Stimulated activated CD4-positive, alpha-beta T cell treated with anti-CD3 and anti-CD28 coated beads, Interleukin-12 subunit alpha, Interleukin-12 subunit beta, amount 100 ng/mL, for 48 hours (primary cell): ENCODE data around the gene FBLN1.
"Not testable (repeated sequence)": the region's sequence is repeated elsewhere in the genome, so short reads cannot be mapped to it uniquely, and the experiment has no call there.

Experiments used
- DNase-seq, 3 donors: peaks; one replicate each; pipeline ENCODE4 v3.0.0-alpha.2; 2020; ENCODE audit warnings: low read depth in 2 of 3, low spot score in 1 of 3

Gene FBLN1

DNA sequence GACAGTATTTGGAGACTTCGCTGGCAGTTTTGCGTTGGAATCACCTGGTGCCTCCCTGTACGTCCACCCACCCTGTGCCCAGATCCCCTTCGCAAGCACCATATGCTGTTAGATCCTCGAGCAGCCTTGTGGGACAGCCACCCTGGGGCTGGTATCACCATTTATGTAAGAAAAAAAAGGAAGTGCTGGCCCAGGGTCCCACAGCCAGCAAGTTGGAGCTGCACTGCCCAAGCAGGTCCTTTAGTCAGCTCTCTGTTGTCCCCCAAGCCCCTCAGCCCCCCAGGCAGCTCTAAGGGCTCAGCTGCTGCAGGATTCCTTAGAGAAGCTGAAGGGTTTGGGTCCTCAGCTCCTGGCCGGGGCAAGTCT lies 80.3 kb downstream of the FBLN1 start:
- DNase-seq, result no peak

DNA sequence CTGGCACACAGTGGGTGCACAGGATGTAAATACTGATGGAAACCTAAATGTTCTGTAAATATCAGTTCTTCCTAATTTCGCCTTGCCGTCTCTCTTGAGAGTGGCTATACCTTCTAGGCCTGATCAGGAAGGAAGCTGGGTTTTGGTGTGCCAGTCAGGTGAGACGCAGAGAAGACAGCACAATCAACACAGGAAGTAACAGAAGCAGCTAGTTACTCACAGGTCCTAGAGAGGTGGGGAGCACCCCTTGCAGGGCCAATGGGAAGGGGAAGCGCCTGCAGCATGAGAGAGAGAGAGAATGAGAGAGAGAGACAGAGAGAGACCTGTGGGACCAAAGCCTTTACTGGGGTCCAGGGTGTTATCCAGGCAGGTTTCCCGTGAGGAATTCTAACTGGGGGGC lies 80.8 kb downstream of the FBLN1 start:
- no peak for DNase-seq

DNA sequence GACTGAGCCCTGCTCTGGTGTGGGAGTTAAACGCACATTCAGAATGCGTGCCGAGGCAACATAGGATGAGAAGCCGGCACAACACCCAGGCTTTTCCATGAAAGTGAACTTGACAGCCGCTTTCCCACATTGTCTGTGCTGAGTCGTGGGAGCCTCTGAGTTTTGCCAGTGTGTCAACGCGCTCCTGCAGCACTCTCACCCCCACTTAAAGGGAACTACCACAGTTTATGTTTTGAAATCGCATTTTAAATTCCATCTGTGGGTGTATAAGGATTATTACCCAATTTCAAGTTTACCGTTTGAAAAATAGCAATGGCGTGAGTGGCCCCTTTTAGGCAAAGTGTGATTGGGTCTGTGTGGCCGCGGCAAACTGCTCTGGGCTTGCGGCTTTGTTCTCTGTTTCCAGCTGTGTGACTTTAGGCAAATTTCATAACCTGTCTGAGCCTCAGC lies 81.5 kb downstream of the FBLN1 start:
- DNase-seq, result no peak

DNA sequence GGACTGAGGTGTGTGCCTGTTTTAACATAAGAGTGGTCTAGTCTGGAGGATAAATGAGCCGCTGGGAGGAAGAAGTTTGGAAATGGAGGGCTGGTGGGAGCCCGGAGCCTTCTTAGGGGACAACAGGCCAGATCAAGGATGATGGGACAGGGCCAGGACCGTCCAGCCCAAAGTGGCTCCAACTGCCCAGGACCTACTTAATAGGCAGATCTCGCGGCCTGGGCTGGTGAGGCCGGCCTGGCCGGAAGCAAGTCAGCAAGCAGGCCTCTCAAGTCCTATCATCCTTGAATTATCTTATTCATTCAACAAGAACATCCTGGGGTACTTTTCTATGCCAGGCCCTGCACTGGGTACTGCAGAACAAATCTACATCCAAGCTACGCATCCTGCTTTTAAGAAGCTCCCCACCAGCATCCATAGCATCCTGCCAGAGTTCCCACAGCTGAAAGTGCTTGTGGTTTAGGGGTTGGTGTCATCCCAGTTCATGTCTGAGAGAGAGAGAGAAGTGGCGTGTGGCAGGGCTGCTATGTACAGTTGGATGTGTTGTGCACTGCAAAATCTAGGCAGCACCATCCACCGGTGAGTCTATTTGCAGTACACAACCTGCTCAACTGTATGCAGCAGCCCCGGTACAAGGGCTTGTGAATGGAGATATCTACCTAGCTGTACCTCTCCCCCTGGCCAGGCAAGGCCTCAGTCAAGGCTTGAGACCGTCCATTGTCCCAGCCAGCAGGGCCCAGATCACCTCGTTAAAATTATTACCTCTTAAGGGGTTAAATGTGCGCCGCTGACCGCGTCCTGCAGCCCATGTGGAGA lies 82.1 kb downstream of the FBLN1 start:
- DNase-seq, result no peak

DNA sequence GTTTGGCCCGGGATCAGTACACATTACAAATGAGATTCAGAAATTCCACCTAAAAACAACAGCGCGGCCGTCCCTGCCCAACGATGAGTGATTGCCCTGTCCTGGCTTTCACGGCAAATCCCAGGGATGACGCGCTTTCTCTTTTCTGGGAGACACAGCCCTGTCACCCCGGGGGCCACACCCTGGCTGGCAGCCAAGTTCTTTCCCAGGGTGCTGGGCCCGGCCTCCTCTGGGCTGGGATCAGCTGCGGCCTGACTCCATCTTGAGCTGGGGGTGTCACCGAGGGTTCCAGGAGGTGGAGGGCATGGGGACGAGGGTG lies 82.7 kb downstream of the FBLN1 start:
- DNase-seq, result no peak

DNA sequence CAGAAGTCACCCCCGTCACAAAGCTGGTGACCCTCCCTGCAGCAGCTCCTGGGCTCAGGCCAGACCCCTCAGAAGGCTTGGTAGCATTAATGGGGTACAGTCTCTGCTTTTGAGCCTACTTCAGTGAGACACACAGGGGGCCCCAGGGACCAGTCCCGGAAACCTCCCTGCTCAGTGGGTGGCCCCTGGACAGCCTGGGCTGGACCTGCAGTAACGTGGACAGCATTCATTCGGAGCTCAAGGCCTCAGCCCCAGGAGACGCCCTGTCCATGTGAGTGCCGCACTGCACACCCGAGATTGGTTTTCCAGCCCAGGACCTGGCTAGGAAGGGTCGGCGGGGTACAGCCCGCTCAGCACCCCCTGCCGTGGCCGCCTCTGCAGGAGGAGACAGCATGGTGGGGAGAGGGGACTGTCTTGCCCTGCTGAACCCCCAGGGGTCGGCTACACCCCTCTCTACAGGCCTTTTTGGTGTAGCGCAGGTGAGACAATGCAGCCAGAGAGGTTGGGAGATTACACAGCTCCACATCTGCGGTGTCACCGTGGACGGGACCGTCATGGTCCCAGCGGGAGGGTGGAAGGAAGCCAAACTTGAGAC lies 83.4 kb downstream of the FBLN1 start:
- DNase-seq, result no peak

DNA sequence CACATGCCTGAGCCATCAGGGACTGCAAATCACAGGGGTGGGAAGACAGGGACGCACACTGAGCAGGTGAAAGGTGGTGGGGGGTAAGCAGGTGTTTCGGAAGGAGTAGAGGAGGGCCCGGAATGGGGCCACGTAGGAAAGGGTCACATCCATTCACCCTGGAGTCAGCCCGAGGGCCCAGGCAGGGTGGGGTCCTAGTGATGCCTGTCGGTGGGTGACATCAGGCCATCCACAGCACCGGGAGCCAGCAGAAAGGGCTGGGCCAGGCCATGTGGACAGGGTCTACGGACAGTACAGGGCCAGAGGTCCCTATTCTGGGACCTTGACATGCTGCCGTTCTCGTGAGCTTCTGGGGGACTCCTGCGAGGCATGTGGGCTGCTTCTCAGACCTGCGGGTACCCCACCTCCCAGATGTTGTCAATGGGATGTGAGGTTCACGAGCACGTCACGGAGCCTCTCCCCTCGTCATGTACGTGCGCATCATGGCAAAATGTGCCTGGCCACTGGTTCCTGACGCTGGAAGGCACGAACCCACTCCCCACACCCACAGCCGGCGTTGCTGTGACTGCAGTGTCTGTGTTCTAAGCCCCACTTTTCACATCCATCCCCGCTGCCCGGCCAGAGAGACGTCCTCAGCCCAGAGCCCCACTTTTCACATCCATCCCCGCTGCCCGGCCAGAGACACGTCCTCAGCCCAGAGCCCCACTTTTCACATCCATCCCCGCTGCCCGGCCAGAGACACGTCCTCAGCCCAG lies 84.1 kb downstream of the FBLN1 start:
- no peak for DNase-seq

DNA sequence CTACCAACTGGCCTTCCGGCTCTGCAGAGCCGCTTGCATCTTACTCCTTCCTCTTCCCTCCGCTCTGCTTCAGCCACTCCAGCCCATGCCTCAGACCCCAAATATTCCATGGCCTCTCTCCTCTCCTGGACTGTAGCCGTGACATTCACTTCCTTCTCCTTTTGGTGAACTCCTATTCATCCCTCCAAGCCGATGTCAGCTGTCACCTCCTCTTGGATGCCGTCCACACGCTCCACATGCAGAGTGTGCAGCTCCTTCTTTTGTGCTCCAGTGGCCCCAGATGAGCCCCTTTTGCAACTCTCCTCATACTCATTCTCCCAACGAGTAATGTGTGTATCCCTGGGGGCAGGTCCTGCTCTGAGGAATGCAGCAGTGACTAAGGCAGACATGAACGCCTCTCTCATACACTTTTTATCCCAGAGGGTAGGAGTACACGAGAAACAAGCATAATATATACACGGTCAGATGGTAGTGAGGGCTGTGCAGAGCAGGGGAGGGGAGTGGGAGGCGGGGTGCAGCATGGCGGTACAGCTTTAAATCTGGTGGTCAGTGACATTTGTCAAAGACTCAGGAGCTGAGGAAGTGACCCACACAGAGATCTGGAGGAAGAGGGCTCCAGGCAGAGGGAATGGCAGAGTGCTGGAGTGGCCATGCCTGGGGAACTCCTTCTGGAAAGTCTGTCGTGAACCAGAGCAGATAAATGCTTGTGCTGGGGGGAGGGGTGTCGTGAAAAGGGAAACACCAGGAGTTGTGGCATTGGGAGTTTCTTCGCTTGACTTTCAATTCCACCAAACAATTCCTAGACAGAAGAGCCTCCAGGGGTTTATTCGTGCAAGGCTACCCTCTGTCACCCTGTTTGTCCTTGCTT lies 85.2 kb downstream of the FBLN1 start:
- DNase-seq, result no peak

DNA sequence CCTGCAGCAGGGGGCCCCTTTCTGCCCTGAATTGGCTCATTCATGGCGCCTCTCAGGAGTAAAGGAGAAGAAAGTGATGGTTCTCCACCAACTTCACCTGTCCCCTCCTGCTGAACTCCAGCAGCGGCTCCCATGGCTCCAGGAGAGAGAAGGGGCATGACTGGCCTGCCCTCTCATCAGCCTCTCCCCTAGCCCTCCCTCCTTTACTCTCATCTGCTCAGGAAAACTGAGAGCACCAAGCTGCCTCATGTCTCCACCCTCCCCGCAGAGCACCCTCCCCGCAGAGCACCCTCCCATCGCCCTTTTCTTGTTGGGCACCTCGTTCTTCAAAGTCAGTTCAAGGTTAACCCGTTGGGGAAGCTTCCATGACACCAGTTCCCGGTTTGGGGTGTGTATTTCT lies 86.9 kb downstream of the FBLN1 start:
- DNase-seq, result no peak

DNA sequence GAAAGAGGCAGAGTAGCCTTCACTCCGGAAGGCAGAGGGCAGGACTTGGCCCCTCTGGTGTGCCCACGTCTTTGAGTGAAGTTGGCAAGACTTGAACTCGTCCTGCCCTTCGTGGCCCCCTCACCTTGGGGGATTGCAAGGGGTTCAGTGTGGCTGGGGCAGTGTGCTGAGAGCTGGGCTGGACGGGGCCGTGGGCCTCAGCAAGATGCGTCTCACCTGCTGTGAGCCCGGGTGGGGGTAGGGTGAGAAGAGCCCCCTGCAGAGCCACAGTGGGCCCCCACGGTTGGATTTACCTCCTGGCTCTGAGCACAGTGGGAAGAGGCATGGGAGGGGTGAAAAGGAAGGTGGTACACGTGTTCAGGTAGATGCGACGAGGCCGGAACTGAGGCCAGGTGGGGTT lies 87.6 kb downstream of the FBLN1 start:
- DNase-seq, result no peak

DNA sequence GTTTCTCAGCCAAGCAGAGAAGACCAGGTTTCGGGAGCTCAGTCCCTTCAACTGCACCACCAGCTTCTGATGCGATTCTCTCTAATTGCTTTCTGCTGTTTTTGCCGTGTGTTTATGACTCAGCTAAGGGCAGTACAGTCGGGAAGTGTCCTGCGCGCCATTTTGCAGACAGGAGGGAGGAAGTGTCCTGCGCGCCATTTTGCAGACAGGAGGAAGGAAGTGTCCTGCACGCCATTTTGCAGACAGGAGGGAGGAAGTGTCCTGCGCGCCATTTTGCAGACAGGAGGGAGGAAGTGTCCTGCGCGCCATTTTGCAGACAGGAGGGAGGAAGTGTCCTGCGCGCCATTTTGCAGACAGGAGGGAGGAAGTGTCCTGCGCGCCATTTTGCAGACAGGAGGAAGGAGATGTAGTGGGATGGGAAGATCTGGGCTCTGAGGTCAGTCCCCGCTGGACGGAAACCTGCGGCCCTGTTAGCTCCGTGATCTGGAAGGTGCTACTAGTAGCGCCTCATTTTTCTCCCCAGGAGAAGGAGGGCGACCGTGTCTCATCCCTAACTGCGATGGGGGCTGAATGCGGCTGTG lies 89.0 kb downstream of the FBLN1 start:
- not testable (repeated sequence) for DNase-seq

DNA sequence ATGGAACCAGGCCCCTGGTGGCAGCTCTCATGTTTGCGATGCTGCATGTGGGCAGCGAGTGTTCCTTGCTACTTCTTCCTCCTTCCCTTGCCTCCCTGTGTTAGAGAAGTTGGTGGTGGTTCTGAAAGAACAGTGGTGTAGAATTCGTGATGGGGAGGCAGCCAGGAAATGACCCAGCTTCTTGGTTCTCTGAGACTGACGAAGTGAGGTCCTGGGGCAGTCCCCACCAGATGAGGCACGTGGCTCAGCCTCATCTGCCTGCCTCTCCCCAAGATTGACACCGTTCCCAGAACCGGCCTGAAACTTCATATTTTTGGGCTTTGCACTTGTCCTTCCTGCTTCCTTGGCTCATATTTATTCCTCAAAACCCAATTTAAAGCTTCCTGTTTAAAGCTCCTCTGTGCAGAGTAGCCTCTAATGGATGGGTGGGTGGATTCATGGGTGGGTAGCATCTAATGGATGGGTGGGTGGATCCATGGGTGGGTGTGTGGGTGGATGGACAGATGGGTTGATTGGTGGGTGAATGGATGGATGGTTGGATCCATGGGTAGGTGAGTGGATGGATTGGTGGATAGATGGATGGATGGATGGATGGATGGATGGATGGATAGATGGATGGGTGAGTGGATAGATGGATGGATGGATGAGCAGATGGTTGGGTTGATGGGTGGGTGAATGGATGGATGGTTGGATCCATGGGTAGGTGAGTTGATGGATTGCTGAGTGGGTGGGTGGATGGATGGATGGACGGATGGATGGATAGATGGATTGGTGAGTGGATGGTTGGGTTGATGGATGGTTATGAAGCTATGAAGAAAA lies 91.6 kb downstream of the FBLN1 start:
- DNase-seq, result no peak

DNA sequence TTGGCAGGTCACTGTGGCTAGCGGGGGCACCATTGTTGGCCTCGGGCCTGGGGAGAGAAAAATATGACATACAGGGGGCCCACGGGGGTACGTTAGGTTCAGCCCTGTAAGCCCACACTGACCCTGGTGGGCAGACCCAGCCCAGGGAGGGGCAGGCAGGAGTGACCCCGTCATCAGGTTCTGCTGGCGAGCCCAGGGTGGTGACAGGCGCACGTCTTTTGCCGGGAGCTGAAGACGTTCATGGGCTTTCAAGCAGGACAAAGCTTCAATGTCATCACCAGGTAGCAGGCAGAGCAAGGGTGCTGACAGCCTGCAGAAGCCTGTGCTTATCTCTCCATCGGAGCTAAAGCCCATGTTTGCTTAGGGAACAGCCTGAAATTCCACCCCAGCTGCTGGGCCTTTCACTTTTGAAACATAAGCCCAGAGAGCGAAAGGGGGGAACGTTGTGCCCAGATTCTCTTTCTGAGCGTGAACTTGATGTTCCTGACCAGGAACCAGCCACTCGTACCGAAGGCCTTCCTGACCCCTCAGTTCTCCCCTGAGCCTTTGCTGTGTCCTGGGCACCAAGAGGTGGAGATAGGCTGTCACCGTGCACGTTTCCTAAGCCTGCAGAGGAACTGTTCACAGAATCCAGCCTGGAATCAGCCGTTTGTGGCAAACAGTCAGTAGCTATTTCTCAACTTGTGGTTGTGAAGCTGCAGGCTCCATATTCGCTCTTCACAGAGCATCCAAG lies 94.9 kb downstream of the FBLN1 start:
- DNase-seq, result no peak

DNA sequence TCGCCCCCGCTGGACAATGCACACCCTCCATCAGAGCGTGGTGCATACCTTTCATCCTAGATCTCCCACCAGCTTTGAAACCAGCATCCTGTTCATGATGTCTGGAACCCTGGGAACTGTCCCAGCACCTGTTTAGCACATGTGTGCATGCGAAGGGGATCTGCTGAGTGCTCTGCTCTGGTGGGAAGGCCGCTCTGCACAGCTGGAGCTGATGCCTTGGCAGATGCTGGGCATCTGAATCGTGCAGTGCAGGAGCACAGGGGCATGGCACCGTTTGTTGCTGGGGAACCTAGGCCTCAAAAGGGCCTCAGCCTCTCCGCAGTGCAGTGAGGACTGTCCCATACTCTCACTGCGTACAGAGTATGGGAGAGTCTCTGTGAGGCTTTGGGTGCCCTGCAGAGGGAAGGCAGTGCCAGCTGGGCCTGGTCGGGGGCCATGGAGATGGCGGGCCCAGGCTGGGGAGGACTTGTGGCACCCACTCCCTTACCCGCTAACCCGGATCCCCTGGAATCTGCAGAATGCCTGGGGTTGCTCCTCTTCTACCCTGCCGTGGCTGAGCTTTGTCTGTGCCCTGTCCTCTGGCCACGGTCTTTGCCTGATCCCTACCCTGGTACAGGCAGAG lies 96.0 kb downstream of the FBLN1 start:
- no peak for DNase-seq

DNA sequence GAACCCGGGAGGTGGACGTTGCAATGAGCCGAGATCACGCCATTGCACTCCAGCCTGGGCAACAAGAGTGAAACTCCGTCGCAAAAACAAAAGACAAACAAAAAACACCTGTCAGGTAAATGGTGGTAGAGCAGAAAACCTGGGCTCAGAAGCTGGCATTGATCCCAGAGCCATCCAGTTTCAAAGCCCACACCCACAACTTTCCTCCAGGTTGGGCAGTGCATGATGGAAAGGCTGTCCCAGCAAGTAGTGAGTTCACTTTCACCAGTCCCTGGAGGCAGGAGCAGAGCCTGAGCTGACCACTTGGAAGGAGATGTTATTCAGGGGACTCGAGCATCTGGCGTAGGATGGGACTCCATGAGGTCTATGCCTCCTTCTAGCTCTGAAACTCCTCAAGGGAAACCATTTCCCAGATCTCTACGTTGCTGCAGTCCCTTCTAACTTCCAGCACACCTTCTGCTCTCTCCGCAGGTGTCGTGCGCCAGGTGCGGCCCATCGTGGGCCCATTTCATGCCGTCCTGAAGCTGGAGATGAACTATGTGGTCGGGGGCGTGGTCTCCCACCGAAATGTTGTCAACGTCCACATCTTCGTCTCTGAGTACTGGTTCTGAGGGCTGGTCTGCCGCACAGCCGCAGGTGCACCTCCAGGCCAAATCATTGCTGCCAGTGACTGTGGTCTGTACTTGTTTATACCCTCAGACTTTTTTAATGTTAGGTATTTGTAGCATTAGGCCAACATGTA lies 97.3 kb downstream of the FBLN1 start:
- no peak for DNase-seq

DNA sequence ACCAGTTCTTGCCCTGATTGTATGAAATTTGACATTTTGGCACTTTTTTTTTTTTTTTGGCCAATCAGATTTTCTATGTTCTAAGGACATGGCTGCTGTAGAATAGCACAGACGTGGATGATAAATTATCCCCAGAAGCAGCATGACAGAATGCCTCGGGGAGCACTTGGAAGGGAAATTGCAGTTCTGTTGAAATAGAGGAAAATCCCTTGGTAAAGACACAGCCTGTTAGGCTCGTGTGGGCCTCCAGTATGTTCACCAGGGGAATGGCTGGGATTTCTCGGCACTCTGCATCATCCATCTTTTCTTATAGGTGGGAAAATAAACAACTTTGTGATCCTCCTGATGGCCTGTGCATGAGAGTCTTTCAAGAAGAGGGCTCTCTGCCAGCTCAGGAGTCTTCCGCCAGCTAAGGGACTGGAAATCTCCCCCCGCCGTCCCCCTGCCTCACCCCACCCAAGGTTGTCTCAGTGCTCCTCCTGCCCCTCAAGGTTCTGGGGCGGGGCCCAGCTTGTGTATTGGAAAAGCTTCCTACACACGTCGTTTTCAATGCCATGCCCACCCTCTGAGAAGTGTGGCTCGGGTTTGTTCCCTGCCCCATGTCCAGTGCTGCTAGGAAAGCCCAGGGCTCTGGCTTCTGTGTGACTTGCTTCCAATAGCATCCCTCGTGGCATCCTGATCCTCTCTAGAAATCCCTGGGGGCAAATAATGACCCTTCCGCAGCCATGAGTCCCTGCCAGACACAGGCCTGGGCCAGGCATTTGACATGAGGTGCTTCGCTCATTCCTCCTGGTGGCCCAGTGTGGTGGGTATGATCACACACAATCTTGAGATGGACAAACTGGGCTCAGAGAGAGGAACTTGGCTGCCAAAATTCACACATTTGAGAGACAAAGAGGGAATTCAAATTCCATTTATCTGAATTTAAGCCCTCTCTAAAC lies 98.4 kb downstream of the FBLN1 start:
- no peak for DNase-seq

DNA sequence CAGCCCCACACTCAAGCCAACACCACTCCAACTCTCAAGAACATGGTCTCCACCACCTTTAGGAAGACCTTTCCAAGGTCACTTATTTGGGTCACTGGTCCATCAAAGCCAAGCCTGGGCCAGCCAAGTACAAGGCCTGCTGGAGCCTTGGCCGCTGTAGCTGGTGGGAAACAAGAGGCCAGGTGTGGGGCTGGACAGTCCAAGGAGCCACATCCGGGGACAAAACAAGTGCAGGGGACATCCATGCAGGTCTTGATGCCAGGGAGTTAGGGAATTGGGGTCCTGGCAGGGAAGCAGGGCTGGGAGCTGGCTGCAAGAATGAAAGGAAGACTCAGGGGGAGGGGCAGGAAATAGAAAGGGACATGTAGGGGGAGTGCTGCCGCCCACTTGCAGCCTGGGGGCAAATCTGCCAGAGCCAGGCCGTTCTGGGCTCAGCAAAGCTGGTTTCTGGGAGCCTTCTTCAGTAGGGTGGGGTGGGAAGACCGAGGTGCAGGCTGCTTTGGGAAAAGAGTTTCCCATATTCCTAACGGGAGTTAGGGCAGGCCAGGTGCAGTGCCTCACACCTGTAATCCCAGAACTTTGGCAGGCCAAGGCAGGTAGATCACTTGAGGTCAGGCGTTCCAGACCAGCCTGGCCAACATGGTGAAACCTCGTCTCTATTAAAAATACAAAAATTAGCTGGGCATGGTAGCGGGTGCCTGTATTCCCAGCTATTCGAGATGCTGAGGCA lies 99.5 kb downstream of the FBLN1 start:
- DNase-seq, result no peak
